GM12891 (cell line): Measurements from ENCODE around the gene PYGO1.

ENCODE experiments used
- POLR2A ChIP-seq: IDR thresholded peaks from 2 replicates; pipeline ENCODE4 v1.6.1; 2011; ENCODE audit warnings: low read depth, low read length, control low read depth
- TAF1 ChIP-seq: IDR thresholded peaks from 2 replicates; pipeline ENCODE4 v1.6.1; 2011; ENCODE audit warnings: low read depth, low read length, control low read depth

GRCh38 chr15:55628369-55628730 lies 40.2 kb upstream of the PYGO1 start:
- TF ChIP-seq TAF1 (no peak), POLR2A (no peak)
